Keratinocyte (primary cell): ENCODE data around the gene THUMPD1. TPM values are rescaled to one million over a fixed set of nuclear protein-coding genes. Genes with fewer than 3 reads are reported as not detected.

Source experiments
- DNase-seq: peaks from one replicate; pipeline ENCODE4 v3.0.0-alpha.2; 2011; ENCODE audit warnings: low read depth, missing footprints, low spot score
- FAIRE-seq: peaks from 2 replicates; lab custom pipeline; 2011; peaks lifted over from hg19 to GRCh38; lab: Jason Lieb, UNC
- H2AFZ ChIP-seq: 2 replicates; pipeline ENCODE4 v1.6.0; 2012; ENCODE audit warnings: low read length, control low read depth, inconsistent platforms; ENCODE audit not compliant: control insufficient read depth
- H3K27ac ChIP-seq: 2 replicates; pipeline ENCODE4 v1.5.1; 2011; ENCODE audit warnings: low read length; ENCODE audit not compliant: control insufficient read depth, insufficient read depth
- H3K27me3 ChIP-seq: 3 replicates; pipeline ENCODE4 v1.6.0; 2011; ENCODE audit warnings: low read length; ENCODE audit not compliant: control insufficient read depth, insufficient read depth; ENCODE audit errors: extremely low read depth
- H3K36me3 ChIP-seq, 2 experiments: 2 replicates in 1 of 2; 3 replicates in 1 of 2; pipeline ENCODE4 v1.5.1; 2011; ENCODE audit warnings: low read length in 2 of 2, mild to moderate bottlenecking in 1 of 2; ENCODE audit not compliant: control insufficient read depth in 2 of 2, insufficient read depth in 2 of 2; ENCODE audit errors: extremely low read depth in 1 of 2
- H3K4me1 ChIP-seq: 3 replicates; pipeline ENCODE4 v1.5.1; 2011; ENCODE audit warnings: low read length; ENCODE audit not compliant: control insufficient read depth, insufficient read depth; ENCODE audit errors: extremely low read depth
- H3K4me2 ChIP-seq: 3 replicates; pipeline ENCODE4 v1.6.0; 2011; ENCODE audit warnings: low read depth, low read length; ENCODE audit not compliant: control insufficient read depth, insufficient read depth; ENCODE audit errors: extremely low read depth
- H3K4me3 ChIP-seq, 3 experiments: fragments of 200-600 bp in 1 of 3; sonication (generic) in 1 of 3; 2 replicates in 2 of 3; 3 replicates in 1 of 3; pipeline ENCODE4 v1.5.1; 2011 to 2016; ENCODE audit warnings: low read length in 3 of 3, mild to moderate bottlenecking in 3 of 3, control low read depth in 2 of 3, inconsistent platforms in 1 of 3, low read depth in 1 of 3, mixed read lengths in 1 of 3, mixed run types in 1 of 3, moderate library complexity in 1 of 3; ENCODE audit not compliant: control insufficient read depth in 2 of 3, insufficient read depth in 2 of 3; ENCODE audit errors: extremely low read depth in 1 of 3
- H3K79me2 ChIP-seq: 2 replicates; pipeline ENCODE4 v1.6.0; 2012; ENCODE audit warnings: low read length; ENCODE audit not compliant: control insufficient read depth, insufficient read depth
- H3K9ac ChIP-seq: 3 replicates; pipeline ENCODE4 v1.6.0; 2011; ENCODE audit warnings: low read length; ENCODE audit not compliant: control insufficient read depth, insufficient read depth; ENCODE audit errors: extremely low read depth
- H3K9me1 ChIP-seq: 3 replicates; pipeline ENCODE4 v1.6.0; 2011; ENCODE audit warnings: low read length; ENCODE audit not compliant: control insufficient read depth, insufficient read depth; ENCODE audit errors: extremely low read depth
- H3K9me3 ChIP-seq: 2 replicates; pipeline ENCODE4 v1.5.1; 2012; ENCODE audit warnings: low read depth, low read length; ENCODE audit not compliant: control insufficient read depth
- H4K20me1 ChIP-seq: 3 replicates; pipeline ENCODE4 v1.6.0; 2011; ENCODE audit warnings: low read length; ENCODE audit not compliant: control insufficient read depth, insufficient read depth; ENCODE audit errors: extremely low read depth
- EZH2 ChIP-seq: IDR thresholded peaks from one replicate; pipeline ENCODE4 v1.6.1; 2012; ENCODE audit warnings: inconsistent platforms, mild to moderate bottlenecking, low read length, moderate library complexity
- dilution Hi-C: fragments of 300-500 bp; cut with MboI; formaldehyde crosslinking; loops from one replicate; pipeline ENCODE4 v1.7.0; 2020; ENCODE audit warnings: low sequenced_read_pairs; ENCODE audit not compliant: extremely low pct_ligation_motif_present
- polyA plus RNA-seq, 5 experiments: library from polyadenylated mRNA; depleted of rRNA in 3 of 5; stranded (reverse) in 3 of 5; stranded (forward) in 1 of 5; unstranded in 1 of 5; fragments of >200 nt; gene quantifications; 1 replicate in 1 of 5; 2 replicates in 3 of 5; 3 replicates in 1 of 5; pipeline versions ENCODE4 v1.2.1 to v1.2.3, GENCODE V29; 2011 to 2012; ENCODE audit warnings: missing spikeins in 2 of 5, low read depth in 1 of 5, low replicate concordance in 1 of 5
- TF ChIP-seq, protein P1 (sequence below), 3 experiments: IDR thresholded peaks in 1 of 3; conservative IDR thresholded peaks in 1 of 3; optimal IDR thresholded peaks in 1 of 3; 2 replicates in 2 of 3; 3 replicates in 1 of 3; pipeline versions ENCODE3 to v1.5.1; 2011; ENCODE audit warnings: low read length in 3 of 3, mild to moderate bottlenecking in 3 of 3, moderate library complexity in 2 of 3, control low read depth in 1 of 3, inconsistent platforms in 1 of 3; ENCODE audit not compliant: insufficient read depth in 2 of 3; ENCODE audit errors: extremely low read depth in 1 of 3

The THUMPD1 gene
- polyA plus RNA-seq, 1 donor (not counting 4 experiments of a cell fraction or from before 2014, with no cell fraction given) = 25.9 TPM

DNA sequence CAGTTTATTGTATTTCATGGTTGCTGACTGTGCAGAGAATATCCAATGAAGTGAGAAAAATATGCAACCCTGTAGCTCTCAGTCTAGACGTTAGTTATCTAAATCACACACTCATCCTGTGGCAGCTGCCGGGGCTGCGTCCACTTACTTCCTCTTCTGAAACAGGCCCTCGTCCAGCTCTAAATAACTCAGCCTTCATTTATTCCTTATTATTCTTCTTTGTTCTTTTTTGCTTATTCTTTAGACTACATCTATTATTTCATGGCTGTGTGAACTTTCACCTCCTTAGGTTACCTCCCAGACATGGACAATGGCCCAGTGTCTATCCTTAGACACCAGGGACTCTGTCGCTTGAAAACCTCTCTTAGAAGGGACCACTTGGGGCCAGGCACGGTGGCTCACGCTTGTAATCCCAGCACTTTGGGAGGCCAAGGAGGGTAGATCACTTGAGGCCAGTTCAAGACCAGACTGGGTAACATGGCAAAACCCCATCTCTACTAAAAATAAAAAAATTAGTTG is 3.4 kb upstream of the THUMPD1 start:
- no peaks in the 10 kb centered on the region for H3K9me1 ChIP-seq
- H3K79me2 ChIP-seq = peaks cover 13% of the 10 kb centered on the region
- H3K4me1 ChIP-seq = peaks cover 8% of the 10 kb centered on the region
- dilution Hi-C loops = no loop called here
- H3K4me2 ChIP-seq = no peak overlapping the region
- no peak overlapping the region for H3K4me3 ChIP-seq
- H3K36me3 ChIP-seq = peaks cover 0 to under 1% of the 10 kb centered on the region in 2 experiments
- no peak for FAIRE-seq
- TF ChIP-seq EZH2 = no peak
- TF ChIP-seq, protein P1, sequence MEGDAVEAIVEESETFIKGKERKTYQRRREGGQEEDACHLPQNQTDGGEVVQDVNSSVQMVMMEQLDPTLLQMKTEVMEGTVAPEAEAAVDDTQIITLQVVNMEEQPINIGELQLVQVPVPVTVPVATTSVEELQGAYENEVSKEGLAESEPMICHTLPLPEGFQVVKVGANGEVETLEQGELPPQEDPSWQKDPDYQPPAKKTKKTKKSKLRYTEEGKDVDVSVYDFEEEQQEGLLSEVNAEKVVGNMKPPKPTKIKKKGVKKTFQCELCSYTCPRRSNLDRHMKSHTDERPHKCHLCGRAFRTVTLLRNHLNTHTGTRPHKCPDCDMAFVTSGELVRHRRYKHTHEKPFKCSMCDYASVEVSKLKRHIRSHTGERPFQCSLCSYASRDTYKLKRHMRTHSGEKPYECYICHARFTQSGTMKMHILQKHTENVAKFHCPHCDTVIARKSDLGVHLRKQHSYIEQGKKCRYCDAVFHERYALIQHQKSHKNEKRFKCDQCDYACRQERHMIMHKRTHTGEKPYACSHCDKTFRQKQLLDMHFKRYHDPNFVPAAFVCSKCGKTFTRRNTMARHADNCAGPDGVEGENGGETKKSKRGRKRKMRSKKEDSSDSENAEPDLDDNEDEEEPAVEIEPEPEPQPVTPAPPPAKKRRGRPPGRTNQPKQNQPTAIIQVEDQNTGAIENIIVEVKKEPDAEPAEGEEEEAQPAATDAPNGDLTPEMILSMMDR (optimal IDR thresholded peaks at IDR 0.05 in 1 of 3, IDR thresholded peaks at IDR 0.05 in 1 of 3, conservative IDR thresholded peaks at IDR 0.05 in 1 of 3; ENCODE audit: extremely low read depth in 1 of 3, insufficient read depth in 2 of 3, low read length in 3 of 3) = no peak
- no peaks in the 10 kb centered on the region for H3K9me3 ChIP-seq
- H2AFZ ChIP-seq = no peak overlapping the region
- H3K9ac ChIP-seq = no peak overlapping the region
- no peaks in the 10 kb centered on the region for H3K27me3 ChIP-seq
- H3K27ac ChIP-seq = no peak overlapping the region
- no peak for DNase-seq
- peaks cover 7% of the 10 kb centered on the region for H4K20me1 ChIP-seq

GRCh38 chr16:20743591-20743990 is 2.0 kb upstream of the THUMPD1 start:
- no peak overlapping the region for H3K4me3 ChIP-seq
- TF ChIP-seq EZH2 = no peak
- TF ChIP-seq, protein P1 (optimal IDR thresholded peaks at IDR 0.05 in 1 of 3, IDR thresholded peaks at IDR 0.05 in 1 of 3, conservative IDR thresholded peaks at IDR 0.05 in 1 of 3; ENCODE audit: extremely low read depth in 1 of 3, insufficient read depth in 2 of 3, low read length in 3 of 3) = no peak
- peaks cover 1 to 7% of the 10 kb centered on the region in 2 experiments for H3K36me3 ChIP-seq
- no peaks in the 10 kb centered on the region for H3K9me3 ChIP-seq
- DNase-seq (no peak), FAIRE-seq (no peak)
- no peak overlapping the region for H3K9ac ChIP-seq
- peaks cover 11% of the 10 kb centered on the region for H4K20me1 ChIP-seq
- no peak overlapping the region for H3K4me2 ChIP-seq
- peaks cover 14% of the 10 kb centered on the region for H3K4me1 ChIP-seq
- H3K9me1 ChIP-seq = no peaks in the 10 kb centered on the region
- H3K79me2 ChIP-seq = peaks cover 27% of the 10 kb centered on the region
- H2AFZ ChIP-seq = no peak overlapping the region
- no peak overlapping the region for H3K27ac ChIP-seq
- dilution Hi-C loops = no loop called here
- no peaks in the 10 kb centered on the region for H3K27me3 ChIP-seq
